Stimulated activated CD4-positive, alpha-beta T cell treated with anti-CD3 and anti-CD28 coated beads, TNF-alpha, amount 100 ng/mL, for 1 hour (primary cell): ENCODE measurements around the gene NXT2.
"Not testable (repeated sequence)": the region's sequence is repeated elsewhere in the genome, so short reads cannot be mapped to it uniquely, and the experiment has no call there.

Experiments
- DNase-seq, 3 donors: peaks; one replicate each; pipeline ENCODE4 v3.0.0-alpha.2; 2020; ENCODE audit warnings: low read depth in 3 of 3, low spot score in 1 of 3

Gene NXT2

GRCh38 chrX:109536439-109537323 is at the start of gene NXT2:
Gene NXT2, plus strand, starts transcription at chrX:109536844. Its CDS starts 163 bp downstream, at chrX:109537007.
- DNase-seq, result peak; percentile 56 to 67 (median 58)

GRCh38 chrX:109487640-109488039 is 49.0 kb upstream of the NXT2 start:
- DNase-seq, result no peak

DNA sequence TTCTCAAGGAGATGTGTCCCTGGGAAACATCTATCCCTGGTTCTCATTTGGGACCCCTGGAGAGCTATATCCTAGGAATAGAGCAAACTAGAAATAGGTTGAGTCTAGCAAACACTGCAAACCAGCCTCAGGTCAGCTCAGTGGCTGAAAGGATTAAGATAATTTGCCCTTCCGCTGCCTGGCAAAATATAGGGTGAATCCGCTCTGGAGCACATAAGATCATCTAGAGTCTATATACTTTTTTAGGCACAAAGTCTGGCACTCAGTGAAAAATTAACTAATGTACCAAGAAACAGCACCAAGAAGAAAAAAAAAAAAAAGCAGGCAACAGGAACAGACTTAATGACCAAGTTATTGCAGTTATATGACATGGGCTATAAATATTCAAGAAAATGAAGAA is 47.5 kb upstream of the NXT2 start:
- no peak for DNase-seq

DNA sequence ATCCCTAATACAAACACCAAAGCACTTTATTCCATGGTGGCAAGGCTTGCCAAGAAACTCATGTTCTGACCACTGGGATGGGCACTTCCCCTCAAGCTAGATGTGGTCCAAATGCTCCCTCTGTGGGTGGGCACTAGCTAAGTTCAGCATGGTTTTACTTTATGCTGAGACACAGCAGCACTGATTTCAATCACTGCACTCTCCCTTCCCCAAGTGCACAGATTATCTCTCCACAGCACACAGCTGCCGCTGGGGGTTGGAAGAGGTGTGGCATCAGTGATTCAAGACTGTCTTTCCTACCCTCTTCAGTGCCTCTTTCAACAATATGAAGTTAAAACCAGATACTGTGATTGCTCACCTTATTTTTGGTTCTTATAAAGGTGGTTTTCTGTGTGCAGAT is 38.2 kb upstream of the NXT2 start:
- no peak for DNase-seq

DNA sequence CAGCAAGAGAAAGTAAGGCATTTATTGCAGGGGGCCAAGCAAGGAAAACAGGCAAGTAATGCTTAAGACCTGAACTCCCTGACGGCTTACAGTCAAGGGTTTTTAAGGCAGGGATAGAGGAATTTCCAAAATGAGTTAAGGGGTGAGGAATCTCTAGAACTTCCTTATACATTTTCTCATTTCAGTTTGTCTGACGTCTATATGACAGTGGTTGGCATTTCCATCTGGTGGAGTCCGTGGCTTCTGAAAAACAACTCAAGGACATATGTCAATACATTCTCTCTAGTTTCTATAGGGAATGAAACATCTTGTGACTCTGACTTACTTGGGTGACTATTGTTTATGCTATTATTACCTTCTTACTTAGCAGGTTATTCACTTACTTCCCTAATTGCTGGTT is 35.5 kb upstream of the NXT2 start:
- DNase-seq, result no peak

DNA sequence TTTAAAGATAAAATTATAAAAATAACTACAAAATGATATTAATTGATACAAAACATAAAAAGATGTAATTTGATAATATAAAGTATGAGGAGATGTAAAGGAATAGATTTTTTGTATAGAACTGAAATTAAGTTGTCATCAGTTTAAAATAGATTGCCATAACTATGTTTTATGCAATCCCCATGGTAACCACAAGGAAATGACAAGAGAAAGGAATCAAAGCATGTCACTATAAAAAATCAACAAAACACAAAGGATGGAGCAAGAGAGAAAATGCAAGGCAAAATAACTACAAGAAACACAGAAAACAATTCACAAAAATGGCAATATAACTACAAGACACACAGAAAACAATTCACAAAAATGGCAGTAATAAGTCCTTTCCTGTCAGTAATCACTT is 27.7 kb upstream of the NXT2 start:
- DNase-seq, result no peak

DNA sequence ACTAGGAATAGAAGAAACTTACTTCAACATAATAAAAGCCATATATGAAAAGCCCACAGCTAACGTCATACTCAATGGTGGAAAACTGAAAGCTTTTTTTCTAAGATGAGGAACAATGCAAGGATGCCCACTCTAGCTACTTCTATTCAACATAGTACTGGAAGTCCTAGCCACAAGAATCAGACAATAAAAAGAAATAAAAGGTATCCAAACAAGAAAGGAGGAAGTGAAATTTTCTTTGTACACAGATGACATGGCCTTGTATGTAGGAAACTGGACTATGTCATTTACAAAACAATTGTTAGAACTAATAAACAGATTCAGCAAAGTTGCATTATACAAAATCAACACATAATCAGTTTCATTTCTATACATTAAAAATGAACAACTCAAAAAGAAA is 25.5 kb upstream of the NXT2 start:
- no peak for DNase-seq

- DNase-seq, result no peak
Measured at GRCh38 chrX:109519001-109519400, 17.6 kb upstream of the NXT2 start.

DNA sequence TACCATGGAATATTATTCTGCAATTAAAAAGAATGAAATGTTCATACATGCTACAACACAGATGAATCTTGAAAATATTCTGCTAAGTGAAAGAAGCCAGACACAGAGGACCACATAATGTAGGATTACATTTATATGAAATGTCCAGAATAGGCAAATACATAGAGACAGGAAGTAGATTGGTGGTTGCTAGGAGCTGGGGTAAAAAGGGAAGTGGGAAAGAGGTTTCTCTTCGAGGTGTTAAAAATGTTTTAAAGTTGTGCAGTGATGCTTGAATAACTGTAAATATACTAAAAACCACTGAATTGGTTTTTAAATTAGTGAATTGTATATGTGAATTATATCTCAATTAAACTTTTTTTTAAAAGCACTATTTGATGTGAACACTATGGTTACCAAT is 3.6 kb upstream of the NXT2 start:
- no peak for DNase-seq

GRCh38 chrX:109533631-109534030 is 3.0 kb upstream of the NXT2 start:
- no peak for DNase-seq

DNA sequence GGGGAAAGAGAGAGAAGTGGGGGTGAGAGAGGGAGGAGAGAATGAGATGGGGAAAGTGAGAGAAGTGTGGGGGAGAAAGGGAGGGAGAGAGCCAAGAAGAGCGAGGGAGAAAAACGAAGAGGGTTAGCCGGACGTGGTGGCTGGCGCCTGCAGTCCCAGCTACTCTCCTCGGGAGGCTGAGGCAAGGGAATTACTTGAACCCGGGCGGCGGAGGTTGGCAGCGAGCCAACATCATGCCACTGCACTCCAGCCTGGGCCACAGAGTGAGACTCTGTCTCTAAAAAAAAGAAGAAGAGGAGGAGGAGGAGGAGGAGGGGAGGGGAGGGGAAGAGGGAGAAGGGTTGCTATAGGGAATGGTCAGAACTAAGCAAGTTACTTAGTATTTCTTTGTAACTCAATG is 1.7 kb upstream of the NXT2 start:
- no peak for DNase-seq

- DNase-seq, result no peak
Measured at GRCh38 chrX:109535578-109535977, 1.1 kb upstream of the NXT2 start.

DNA sequence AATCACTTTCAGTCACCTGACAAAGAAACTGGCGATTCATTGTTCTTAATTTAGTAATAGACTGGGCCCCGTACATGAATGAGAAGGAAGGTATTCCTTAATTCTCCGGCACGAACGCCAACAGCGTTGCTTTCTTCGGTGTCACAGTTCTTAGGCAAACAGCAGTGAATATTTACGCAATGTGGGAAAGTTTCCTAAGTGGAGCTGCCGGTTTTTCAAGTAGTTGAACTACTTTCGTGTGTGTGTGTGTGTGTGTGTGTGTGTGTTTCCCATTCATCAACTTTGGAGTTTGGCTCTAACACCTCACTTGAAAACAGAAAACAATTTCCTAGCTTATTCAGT is 651 bp downstream of the NXT2 start:
- no peak for DNase-seq

GRCh38 chrX:109539007-109539406 is 2.4 kb downstream of the NXT2 start:
- DNase-seq, result not testable (repeated sequence)

GRCh38 chrX:109553862-109554261 is 17.2 kb downstream of the NXT2 start:
- no peak for DNase-seq

DNA sequence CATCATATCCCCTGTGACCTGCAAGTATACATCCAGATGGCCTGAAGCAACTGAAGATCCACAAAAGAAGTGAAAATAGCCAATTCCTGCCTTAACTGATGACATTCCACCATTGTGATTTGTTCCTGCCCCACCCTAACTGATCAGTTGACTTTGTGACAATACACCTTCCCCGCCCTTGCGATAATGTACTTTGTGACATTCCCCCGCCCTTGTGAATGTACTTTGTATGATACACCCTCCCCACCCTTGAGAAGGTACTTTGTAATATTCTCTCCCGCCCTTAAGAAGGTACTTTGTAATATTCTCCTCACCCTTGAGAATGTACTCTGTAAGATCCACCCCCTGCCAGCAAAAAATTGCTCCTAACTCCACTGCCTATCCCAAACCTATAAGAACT is 39.4 kb downstream of the NXT2 start:
- not testable (repeated sequence) for DNase-seq

DNA sequence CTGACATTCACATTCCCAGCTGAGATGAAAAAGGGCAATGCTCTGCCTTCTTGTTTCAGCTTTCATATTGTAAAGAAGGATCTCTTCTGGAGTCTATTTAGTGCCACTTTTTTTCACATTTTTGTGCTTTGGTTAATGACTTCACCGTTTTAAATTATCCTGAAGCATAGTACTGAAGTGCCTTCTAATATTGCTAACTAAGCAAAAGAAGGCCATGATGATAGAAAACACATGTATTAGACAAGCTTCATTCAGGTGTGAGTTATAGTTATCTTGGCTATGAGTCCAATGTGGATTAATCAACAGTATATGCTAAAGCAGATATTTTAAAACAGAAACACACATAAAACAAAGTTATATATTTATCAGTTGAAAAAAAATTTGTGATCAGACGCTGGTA is 40.4 kb downstream of the NXT2 start:
- no peak for DNase-seq

DNA sequence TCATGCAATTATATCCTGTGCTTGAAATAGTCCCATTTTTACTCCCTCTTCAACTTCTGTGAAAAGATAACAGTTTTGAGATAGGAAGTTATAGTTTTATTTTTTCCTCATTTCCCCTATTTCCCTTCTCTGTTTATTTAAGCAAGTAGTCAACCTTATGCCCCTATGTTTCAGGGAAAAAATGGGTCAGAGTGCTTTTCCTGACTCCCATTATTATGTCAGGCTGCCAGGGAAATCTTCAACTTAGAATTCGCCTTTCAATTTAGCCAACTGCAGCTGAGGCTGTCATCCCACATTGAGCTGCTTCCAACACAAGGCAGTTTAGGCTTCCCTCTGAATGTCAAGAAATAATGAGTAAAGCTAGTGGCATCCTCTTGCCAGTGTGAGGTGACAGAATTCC is 42.3 kb downstream of the NXT2 start:
- no peak for DNase-seq

DNA sequence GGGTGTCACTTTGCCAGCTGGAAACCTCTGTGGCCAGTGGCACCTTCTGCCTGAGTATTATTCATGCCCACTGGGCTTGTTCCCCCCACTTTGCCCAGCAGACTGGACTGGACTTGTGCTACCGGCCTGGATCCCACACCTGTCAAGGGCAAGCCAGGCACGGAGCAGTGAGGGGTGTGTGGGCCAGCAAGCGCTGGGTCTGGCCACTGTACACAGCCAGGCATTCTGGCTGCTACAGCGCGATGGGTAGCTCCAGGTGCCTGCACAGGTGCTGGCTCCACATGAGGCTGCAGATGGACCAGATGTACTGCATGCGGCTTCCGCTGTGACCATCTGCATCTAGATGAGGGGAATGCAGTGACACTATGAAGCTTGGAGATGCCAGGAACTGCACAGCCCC is 48.8 kb downstream of the NXT2 start:
- DNase-seq, result no peak

DNA sequence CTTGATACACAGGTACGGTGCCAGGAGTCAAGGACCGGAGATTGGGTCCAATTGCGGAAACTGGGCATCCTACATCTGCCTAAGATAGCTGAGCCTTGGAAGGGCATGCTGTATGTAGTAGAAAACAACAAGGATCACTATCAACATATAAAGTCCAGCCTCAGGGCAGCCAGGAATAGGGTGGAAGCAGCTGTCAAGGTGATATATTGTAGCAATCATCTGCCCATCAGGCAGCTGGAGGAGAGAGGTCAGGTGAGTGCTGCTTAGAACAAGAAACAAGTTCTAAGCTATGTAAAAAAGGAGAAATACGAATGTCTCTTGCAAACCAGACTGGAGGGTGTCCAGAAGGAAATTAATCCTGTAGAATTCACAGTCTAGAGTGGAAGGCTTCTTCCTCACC is 53.5 kb downstream of the NXT2 start:
- no peak for DNase-seq
